GM19193 (cell line): ENCODE measurements around the gene C2CD4B.

Experiments used
- POLR2A ChIP-seq: IDR thresholded peaks from 4 replicates; pipeline ENCODE4 v1.6.1; 2011; ENCODE audit not compliant: insufficient read depth, insufficient read length; ENCODE audit errors: extremely low read depth

Gene C2CD4B

DNA sequence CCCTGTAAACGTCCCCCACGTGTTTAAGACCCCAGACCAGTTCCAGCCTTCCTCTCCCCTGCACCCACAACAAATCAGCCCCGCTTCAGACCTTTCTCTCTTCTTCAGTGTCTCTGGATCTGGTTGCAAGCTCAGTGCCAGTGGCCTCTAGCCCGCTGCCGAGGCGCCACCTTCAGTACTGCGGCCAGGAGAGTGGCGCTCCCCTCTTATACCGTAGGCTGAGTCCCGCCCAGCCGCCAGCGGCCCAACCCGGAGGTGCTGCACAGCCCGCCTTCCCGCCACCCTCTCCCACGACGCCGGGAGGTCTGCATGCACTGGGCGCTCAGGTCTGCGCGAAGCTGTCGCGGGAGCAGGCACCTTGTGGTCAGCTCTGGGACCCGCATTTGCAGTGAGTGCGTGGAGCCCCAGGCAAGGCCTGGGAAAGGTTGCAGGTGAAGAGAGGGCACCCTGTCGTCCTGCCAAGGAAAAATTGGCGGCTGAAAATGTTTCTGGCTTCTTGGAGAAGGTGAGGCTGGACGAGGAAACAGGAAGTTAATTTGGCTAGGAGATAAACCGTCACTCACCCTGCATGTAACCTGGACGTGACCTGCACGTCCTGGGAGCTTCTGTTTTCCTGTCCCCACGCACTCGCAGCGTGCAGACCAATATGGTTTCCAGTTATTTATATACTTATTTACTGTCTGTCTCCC is at the start of gene C2CD4B:
TSS of gene C2CD4B (minus strand) at position 182 of the 689 bp plus-strand sequence. CDS start 301 bp downstream, outside the sequence.
- no peak for TF ChIP-seq POLR2A

GRCh38 chr15:62212741-62213140 is 47.7 kb upstream of the C2CD4B start:
- TF ChIP-seq POLR2A = no peak

DNA sequence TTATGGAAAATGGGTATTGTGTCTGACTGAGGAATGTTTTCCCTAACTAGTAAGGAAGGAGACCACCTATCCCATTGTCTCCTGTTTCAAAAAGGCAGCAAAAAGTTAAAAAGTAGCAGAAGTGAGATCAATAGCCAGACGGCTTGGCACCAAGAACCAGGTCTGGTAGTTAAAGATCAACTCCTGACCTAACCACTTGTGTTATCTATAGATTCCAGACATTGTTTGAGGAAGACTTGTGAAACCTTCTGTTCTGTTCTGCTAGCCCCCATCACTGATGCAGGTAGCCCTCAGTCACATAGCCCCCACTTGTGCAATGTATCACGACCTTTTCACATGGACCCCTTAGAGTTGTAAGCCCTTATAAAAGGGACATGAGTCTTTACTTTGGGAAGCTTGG is 46.3 kb upstream of the C2CD4B start:
- TF ChIP-seq POLR2A = no peak

- no peak for TF ChIP-seq POLR2A
Measured at GRCh38 chr15:62209821-62210220, 44.7 kb upstream of the C2CD4B start.

DNA sequence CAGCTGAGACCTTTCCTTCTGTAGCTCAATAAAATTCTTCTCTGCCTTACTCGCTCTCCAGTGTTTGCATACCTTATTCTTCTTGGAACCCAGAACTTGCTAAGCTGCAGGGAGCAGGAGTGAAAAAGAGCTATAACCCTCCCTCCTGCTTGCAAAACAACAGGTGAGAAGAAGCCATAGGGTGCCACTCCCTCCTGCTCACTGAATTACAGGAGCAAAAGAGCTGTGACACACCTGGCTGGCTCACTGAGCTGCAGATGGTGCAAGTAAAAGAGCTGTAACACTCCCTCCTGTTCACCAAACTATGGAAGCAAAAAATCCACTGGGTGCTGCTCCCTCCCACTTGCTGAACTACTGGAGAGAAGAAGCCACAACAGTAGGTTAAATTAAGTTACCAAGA is 44.2 kb upstream of the C2CD4B start:
- no peak for TF ChIP-seq POLR2A

- TF ChIP-seq POLR2A = no peak
Measured at GRCh38 chr15:62208884-62209283, 43.8 kb upstream of the C2CD4B start.

DNA sequence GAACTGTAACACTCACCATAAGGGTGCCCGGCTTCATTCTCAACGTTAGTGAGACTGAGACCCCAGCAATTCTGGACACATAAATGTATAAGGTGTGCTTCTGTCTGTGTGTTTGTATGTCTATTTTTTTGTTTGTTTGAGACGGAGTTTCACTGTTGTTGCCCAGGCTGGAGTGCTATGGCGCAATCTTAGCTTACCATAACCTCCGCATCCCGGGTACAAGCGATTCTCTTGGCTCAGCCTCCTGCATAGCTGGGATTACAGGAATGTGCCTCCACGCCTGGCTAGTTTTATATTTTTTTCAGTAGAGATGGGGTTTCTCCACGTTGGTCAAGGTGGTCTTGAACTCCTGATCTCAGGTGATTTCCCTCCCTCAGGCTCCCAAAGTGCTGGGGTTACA is 43.3 kb upstream of the C2CD4B start:
- TF ChIP-seq POLR2A = no peak

GRCh38 chr15:62190675-62191074 is 25.6 kb upstream of the C2CD4B start:
- TF ChIP-seq POLR2A = no peak

DNA sequence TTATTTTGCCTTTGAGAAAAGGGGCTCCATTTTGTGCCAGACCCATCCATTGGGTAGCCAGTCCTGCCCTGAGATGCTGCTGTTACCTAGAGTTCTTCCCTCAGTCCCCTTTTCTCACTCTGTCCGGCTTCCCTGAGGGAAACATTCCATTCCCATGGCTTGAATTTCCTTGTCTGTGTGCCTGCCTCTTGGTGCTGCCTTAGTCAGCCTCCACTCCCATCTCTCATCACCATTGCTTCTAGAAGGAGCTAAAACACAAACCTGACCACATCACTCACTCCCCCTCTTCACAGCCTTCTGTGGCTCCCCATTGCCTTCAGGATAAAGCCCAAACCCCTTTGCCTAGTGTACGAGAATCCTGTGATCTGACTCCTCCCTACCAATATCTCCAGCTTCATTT is 25.2 kb upstream of the C2CD4B start:
- no peak for TF ChIP-seq POLR2A

DNA sequence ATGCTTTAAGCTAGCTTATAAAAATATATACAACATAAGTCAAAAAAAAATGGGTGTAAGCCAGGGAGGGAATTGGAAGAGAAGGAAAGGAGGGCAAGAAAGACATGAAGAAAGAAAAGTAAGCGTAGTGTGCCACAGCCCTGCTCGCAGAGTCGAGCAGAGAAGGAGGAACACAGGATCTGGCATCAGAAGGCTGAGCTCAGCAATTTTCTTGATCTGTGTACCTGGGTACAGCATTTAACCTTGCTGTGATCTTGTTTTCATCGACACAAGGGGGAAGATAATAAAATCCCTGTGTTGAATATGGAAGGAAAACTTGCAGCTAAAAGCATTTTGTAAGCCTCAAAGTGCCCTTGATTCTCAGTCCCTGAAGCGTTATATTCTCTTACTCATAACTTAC is 23.7 kb upstream of the C2CD4B start:
- no peak for TF ChIP-seq POLR2A

- no peak for TF ChIP-seq POLR2A
Measured at GRCh38 chr15:62187910-62188309, 22.8 kb upstream of the C2CD4B start.

- TF ChIP-seq POLR2A = no peak
Measured at GRCh38 chr15:62187425-62187824, 22.3 kb upstream of the C2CD4B start.

DNA sequence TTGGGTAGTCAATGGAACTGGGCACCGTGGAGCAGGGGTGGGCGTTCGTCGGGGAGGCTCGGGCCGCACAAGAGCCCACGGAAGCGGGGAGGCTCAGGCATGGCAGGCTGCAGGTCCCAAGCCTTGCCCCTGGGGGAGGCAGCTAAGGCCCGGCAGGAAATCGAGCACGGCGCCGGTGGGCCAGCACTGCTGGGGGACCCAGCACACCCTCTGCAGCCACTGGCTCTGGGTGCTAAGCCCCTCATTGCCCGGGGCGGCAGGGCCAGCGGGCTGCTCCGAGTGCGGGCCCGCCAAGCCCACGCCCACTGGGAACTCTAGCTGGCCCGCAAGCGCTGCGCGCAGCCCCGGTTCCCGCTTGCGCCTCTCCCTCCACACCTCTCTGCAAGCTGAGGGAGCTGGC is 21.5 kb upstream of the C2CD4B start:
- TF ChIP-seq POLR2A = no peak

DNA sequence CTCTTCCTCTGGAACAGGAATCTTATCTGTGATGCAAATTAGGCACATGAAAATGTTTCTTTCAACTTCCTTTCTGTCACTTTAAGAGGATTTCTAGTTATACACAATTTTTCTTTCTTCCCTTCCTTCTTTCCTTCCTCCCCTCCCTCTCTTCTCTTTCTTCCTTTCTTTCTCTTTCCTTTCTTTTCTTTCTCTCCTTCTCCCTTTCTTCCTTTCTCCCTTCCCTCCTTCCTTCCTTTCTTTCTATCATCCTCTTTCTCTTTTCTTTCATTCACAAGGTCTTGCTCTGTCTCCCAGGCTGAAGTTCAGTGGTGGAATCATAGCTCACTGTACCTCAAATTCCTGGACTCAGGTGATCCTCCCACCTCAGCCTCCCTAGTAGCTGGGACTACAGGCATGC is 18.0 kb upstream of the C2CD4B start:
- TF ChIP-seq POLR2A = no peak

DNA sequence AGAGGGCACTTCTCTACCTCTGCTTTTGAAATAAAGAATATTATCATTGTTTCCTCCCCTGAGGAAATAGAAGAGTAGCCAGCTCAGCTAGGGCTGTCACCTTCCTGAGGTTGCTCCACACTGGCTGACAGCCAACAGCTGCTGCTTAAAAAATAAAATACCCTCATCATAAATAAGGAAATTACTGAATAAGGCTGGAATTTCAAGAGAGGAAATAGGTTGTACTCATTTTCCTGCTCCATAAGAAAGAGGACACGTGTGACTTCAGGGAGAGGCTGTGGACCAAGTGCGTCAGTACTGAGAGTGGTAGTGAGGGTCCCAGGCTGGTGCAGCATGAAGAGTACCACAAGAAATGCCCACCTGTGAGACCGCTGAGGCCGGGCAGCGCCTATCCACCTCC is 8.1 kb upstream of the C2CD4B start:
- TF ChIP-seq POLR2A = no peak

DNA sequence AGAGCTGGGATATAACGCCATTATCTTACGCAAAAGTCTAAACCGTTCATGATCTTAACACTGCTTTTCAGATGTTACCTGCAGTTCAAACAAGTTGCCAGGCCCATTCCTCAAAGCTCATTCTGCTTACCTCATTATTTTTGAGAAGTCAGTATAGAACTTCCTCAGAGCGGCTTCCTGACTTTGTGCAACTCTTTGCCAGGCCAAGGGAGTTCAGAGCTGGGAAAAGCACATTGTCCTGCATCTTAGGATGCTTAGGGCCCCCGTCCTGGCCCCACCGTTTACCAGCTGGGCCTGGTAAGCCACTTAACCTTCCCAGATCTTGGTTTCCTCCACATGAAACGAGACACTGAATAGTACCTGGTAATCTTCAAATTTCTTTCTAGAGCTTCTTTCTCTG is 6.8 kb upstream of the C2CD4B start:
- TF ChIP-seq POLR2A = no peak
